GM23248 (cell line): ENCODE data around the gene TMEM163. TPM values are rescaled to one million over a fixed set of nuclear protein-coding genes. Genes with fewer than 3 reads are reported as not detected.

ENCODE experiments used
- DNase-seq: peaks from one replicate; pipeline ENCODE4 v3.0.0-alpha.2; 2015
- H2AFZ ChIP-seq: fragments of 200-600 bp; sonication (generic); 2 replicates; pipeline ENCODE4 v1.6.1; 2016; ENCODE audit warnings: antibody characterized with exemption
- H3F3A ChIP-seq: fragments of 200-600 bp; sonication (generic); 2 replicates; pipeline ENCODE4 v1.6.1; 2016; ENCODE audit warnings: mild to moderate bottlenecking, antibody characterized with exemption, mixed run types; ENCODE audit not compliant: insufficient read depth
- H3K27ac ChIP-seq: fragments of 200-600 bp; sonication (generic); 2 replicates; pipeline ENCODE4 v1.5.1; 2016; ENCODE audit warnings: mild to moderate bottlenecking
- H3K27me3 ChIP-seq: fragments of 200-600 bp; sonication (generic); replicated peaks from 2 replicates; pipeline ENCODE4 v1.6.1; 2016; ENCODE audit warnings: mild to moderate bottlenecking; ENCODE audit not compliant: insufficient read depth
- H3K36me3 ChIP-seq: fragments of 200-600 bp; sonication (generic); 2 replicates; pipeline ENCODE4 v1.6.1; 2016; ENCODE audit warnings: low read depth, mild to moderate bottlenecking
- H3K4me1 ChIP-seq: fragments of 200-600 bp; sonication (generic); 2 replicates; pipeline ENCODE4 v1.6.1; 2016; ENCODE audit warnings: mild to moderate bottlenecking; ENCODE audit not compliant: insufficient read depth
- H3K4me2 ChIP-seq: fragments of 200-600 bp; sonication (generic); one replicate; pipeline ENCODE4 v1.6.1; 2016; ENCODE audit warnings: mild to moderate bottlenecking; ENCODE audit not compliant: unreplicated experiment
- H3K4me3 ChIP-seq: fragments of 200-600 bp; sonication (generic); 2 replicates; pipeline ENCODE4 v1.5.1; 2016; ENCODE audit warnings: mild to moderate bottlenecking
- H3K79me2 ChIP-seq: fragments of 200-600 bp; sonication (generic); 2 replicates; pipeline ENCODE4 v1.6.1; 2016; ENCODE audit warnings: mild to moderate bottlenecking; ENCODE audit not compliant: insufficient read depth
- H3K9ac ChIP-seq: fragments of 200-600 bp; sonication (generic); 2 replicates; pipeline ENCODE4 v1.6.1; 2016; ENCODE audit warnings: mild to moderate bottlenecking
- H3K9me2 ChIP-seq: fragments of 200-600 bp; sonication (generic); 2 replicates; pipeline ENCODE4 v1.6.1; 2016; ENCODE audit warnings: mixed run types, mild to moderate bottlenecking, moderate library complexity; ENCODE audit not compliant: insufficient read depth
- H3K9me3 ChIP-seq: fragments of 200-600 bp; sonication (generic); one replicate; pipeline ENCODE4 v1.6.1; 2017; ENCODE audit warnings: low read depth
- H4K20me1 ChIP-seq: fragments of 200-600 bp; sonication (generic); 2 replicates; pipeline ENCODE4 v1.6.0; 2016; ENCODE audit not compliant: insufficient read depth
- EZH2 ChIP-seq: fragments of 200-600 bp; sonication (generic); IDR thresholded peaks from 2 replicates; pipeline ENCODE4 v1.6.1; 2018; ENCODE audit warnings: antibody characterized with exemption, mild to moderate bottlenecking; ENCODE audit not compliant: insufficient read depth, poor library complexity, severe bottlenecking
- EZH2phosphoT487 ChIP-seq: fragments of 200-600 bp; sonication (generic); IDR thresholded peaks from 2 replicates; pipeline ENCODE4 v1.6.1; 2018; ENCODE audit warnings: antibody characterized with exemption, moderate library complexity, mild to moderate bottlenecking, low read depth; ENCODE audit not compliant: insufficient read depth
- WGBS, 2 experiments: methylation state at CpG; one replicate each; pipeline ENCODE4 v1.1.6; 2015 to 2017; ENCODE audit warnings: low lambda C conversion rate in 2 of 2, low coverage in 1 of 2; ENCODE audit errors: missing lambda C conversion rate in 2 of 2; 5-methylcytosine and 5-hydroxymethylcytosine counted together
- in situ Hi-C: fragments of 300-500 bp; cut with MboI; formaldehyde crosslinking; loops from 2 replicates; pipeline ENCODE4 v1.15.0; 2020
- polyA plus RNA-seq: library from polyadenylated mRNA; unstranded; fragments of >200 nt; fragmentation: Nextera tagmentation; extraction: Ambion mirVana; gene quantifications from 2 replicates; pipeline ENCODE4 v1.2.1, GENCODE V29; 2016
- total RNA-seq: library from RNA; depleted of rRNA; stranded (reverse); fragments of >200 nt; shearing (Covaris generic); gene quantifications from 2 replicates; pipeline ENCODE4 v1.2.3, GENCODE V29; 2014

TMEM163 gene
- total and polyA plus RNA-seq, 2 experiments from 2014 or later = not detected

- WGBS, 2 experiments = 81 to 84% methylated on average over 6 of the region's 6 CpGs
- H3K79me2 ChIP-seq = no peaks in the 10 kb centered on the region
- H3K36me3 ChIP-seq = no peaks in the 10 kb centered on the region
- no peak overlapping the region for H2AFZ ChIP-seq
- H3K27me3 ChIP-seq = peaks cover 22% of the 10 kb centered on the region; the same call in 1 of the 2 replicates
- no peak overlapping the region for H3K9ac ChIP-seq
- DNase-seq = no peak
- TF ChIP-seq EZH2phosphoT487 (no peak), EZH2 (no peak)
- H3K4me2 ChIP-seq = no peak overlapping the region
- no peaks in the 10 kb centered on the region for H3K4me1 ChIP-seq
- in situ Hi-C loops = no loop called here
- no peaks in the 10 kb centered on the region for H4K20me1 ChIP-seq
- no peaks in the 10 kb centered on the region for H3K9me2 ChIP-seq
- no peak overlapping the region for H3K27ac ChIP-seq
- H3F3A ChIP-seq = no peaks in the 10 kb centered on the region
- H3K9me3 ChIP-seq = no peaks in the 10 kb centered on the region
- H3K4me3 ChIP-seq = no peak overlapping the region
These were observed 256.5 kb downstream of the TMEM163 start for GRCh38 chr2:134462275-134462674.

DNA sequence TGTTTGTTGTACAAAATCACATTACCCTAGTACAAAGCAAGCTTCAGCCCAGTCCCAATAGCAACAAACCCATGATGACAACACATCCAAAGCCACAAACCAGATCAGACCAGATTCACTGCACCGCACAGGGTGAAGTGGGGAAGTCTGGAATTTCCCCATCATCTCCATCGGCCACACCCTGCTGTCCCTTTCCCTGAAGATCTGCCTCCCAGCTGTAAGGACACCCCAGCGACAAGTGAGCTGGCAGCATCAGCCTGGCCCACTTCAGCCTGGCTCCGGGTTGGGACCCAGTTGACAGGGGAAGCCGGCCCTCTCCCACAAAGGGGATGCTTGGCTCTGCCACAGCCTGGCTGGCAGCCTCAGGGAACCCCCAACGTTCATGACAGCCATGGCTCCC lies 257.3 kb downstream of the TMEM163 start:
- Histone ChIP-seq H3K36me3 (no peaks in the 10 kb centered on the region), H3K9me2 (no peaks in the 10 kb centered on the region), H3K79me2 (no peaks in the 10 kb centered on the region), H4K20me1 (no peaks in the 10 kb centered on the region), H3K9ac (no peak overlapping the region), H3K27me3 (peaks cover 21% of the 10 kb centered on the region; the same call in 1 of the 2 replicates), H3K9me3 (no peaks in the 10 kb centered on the region), H3K4me1 (no peaks in the 10 kb centered on the region), H3K4me2 (no peak overlapping the region), H3K27ac (no peak overlapping the region), H3K4me3 (no peak overlapping the region), H3F3A (no peaks in the 10 kb centered on the region), H2AFZ (no peak overlapping the region)
- in situ Hi-C loops = no loop called here
- WGBS, 2 experiments = 21% methylated on average over 6 of the region's 6 CpGs
- TF ChIP-seq EZH2 (no peak), EZH2phosphoT487 (no peak)
- peak; percentile 32 for DNase-seq

DNA sequence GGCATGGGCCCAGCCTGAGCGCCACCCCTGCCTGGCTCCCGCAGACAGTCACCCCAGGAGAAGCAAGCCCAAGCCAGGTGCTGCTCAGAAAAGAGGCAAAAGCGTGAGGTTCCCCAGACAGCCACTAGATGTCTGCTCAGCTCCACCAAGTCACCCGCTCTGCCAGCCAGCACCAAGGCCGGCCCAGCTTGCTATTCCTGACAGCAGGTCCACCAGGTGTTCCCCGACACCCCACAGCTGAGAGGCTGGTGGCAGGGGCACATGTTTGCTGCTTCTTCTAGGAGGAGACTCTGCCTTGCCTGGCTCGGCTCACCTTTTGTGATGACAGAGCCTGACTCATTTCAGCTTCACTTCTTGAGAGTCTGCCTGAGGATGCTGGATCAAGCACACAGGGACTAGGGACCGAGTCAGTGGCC lies 258.2 kb downstream of the TMEM163 start:
- no peaks in the 10 kb centered on the region for H3K9me2 ChIP-seq
- H3K27ac ChIP-seq = no peak overlapping the region
- H3K27me3 ChIP-seq = peaks cover 14% of the 10 kb centered on the region; the same call in 1 of the 2 replicates
- H3K36me3 ChIP-seq = no peaks in the 10 kb centered on the region
- no peak overlapping the region for H3K4me3 ChIP-seq
- H4K20me1 ChIP-seq = no peaks in the 10 kb centered on the region
- 49 to 50% methylated on average over 7 to 8 of the region's 8 CpGs for WGBS, 2 experiments
- H3K9ac ChIP-seq = no peak overlapping the region
- no peaks in the 10 kb centered on the region for H3F3A ChIP-seq
- no peak for TF ChIP-seq EZH2
- no peak for TF ChIP-seq EZH2phosphoT487
- in situ Hi-C loops = no loop called here
- DNase-seq = peak; percentile 66
- no peak overlapping the region for H3K4me2 ChIP-seq
- H3K9me3 ChIP-seq = no peaks in the 10 kb centered on the region
- no peak overlapping the region for H2AFZ ChIP-seq
- no peaks in the 10 kb centered on the region for H3K4me1 ChIP-seq
- no peaks in the 10 kb centered on the region for H3K79me2 ChIP-seq

DNA sequence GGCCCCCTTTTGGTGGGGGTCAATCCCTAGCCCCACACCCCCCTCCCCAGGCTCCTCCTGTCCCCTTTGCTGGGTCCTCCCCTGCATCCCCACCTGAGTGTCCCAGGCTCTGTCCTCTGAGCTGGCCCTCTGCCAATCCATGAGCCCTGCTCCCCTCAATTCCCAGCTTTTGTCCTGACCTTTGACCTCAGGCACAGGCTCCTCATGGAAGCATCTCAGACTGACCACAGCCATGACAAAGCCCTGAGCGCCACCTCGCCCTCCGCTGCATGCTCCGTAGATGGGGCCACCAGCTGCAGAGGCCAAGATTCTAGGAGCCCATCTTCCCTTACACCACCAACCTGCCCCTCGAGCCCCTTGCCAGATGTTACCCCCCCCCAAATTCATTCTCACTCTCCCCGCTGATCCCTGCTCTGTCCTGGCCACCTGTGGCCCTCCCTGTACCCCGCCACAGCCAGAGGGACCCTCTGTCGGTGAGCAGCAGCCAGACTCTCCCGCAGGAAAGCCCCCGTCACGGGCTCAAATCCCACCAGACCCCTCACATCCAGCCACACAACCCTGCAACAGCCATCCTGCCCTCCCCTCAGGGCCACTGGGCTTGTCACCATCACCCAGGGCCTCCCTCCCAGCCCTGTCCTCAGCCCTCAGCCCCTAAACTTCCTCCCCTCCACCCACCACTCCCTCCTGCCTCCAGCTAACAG lies 258.9 kb downstream of the TMEM163 start:
- Histone ChIP-seq H3K4me2 (no peak overlapping the region), H3F3A (no peaks in the 10 kb centered on the region), H3K9me2 (no peaks in the 10 kb centered on the region), H3K36me3 (no peaks in the 10 kb centered on the region), H3K4me3 (no peak overlapping the region), H3K9me3 (no peaks in the 10 kb centered on the region), H3K27ac (no peak overlapping the region), H3K79me2 (no peaks in the 10 kb centered on the region), H3K4me1 (no peaks in the 10 kb centered on the region), H2AFZ (no peak overlapping the region), H3K9ac (no peak overlapping the region), H4K20me1 (no peaks in the 10 kb centered on the region), H3K27me3 (peaks cover 10% of the 10 kb centered on the region; the same call in 1 of the 2 replicates)
- TF ChIP-seq EZH2 (no peak), EZH2phosphoT487 (no peak)
- WGBS, 2 experiments = 83 to 90% methylated on average over 7 to 11 of the region's 11 CpGs
- in situ Hi-C loops = no loop called here
- no peak for DNase-seq

- in situ Hi-C loops = no loop called here
- Histone ChIP-seq H2AFZ (no peak overlapping the region), H3F3A (no peaks in the 10 kb centered on the region), H4K20me1 (no peaks in the 10 kb centered on the region), H3K9ac (no peak overlapping the region), H3K9me3 (no peaks in the 10 kb centered on the region), H3K9me2 (no peaks in the 10 kb centered on the region), H3K4me2 (no peak overlapping the region), H3K27me3 (peaks cover 10% of the 10 kb centered on the region; the same call in 1 of the 2 replicates), H3K4me3 (no peak overlapping the region), H3K36me3 (no peaks in the 10 kb centered on the region), H3K27ac (no peak overlapping the region), H3K4me1 (no peaks in the 10 kb centered on the region), H3K79me2 (no peaks in the 10 kb centered on the region)
- TF ChIP-seq EZH2phosphoT487 (no peak), EZH2 (no peak)
- no peak for DNase-seq
- 77 to 79% methylated on average over 10 of the region's 10 CpGs for WGBS, 2 experiments
These were observed 259.9 kb downstream of the TMEM163 start for GRCh38 chr2:134458950-134459349.
